ENCODE results near the gene RPTOR. TPM values are rescaled to one million over a fixed set of nuclear protein-coding genes. Genes with fewer than 3 reads are reported as not detected.

The RPTOR gene
- total RNA-seq, 1 experiment from 2014 or later, result 25.1 TPM

GRCh38 chr17:80830020-80830780 is 285.6 kb downstream of the RPTOR start:
- Histone ChIP-seq H3K18ac (ENCODE audit: insufficient read length, low read depth, low read length) (no peak overlapping the region), H4K91ac (ENCODE audit: insufficient read length, low read depth, low read length) (no peak overlapping the region), H3K23ac (ENCODE audit: insufficient read length, low read depth, low read length) (no peak overlapping the region), H2AFZ (ENCODE audit: low read length) (no peak overlapping the region), H3K79me2 (ENCODE audit: insufficient read depth, low read length) (no peaks in the 10 kb centered on the region), H3K14ac (ENCODE audit: insufficient read depth, low read length) (no peak overlapping the region), H2BK120ac (ENCODE audit: low read depth, low read length, poor library complexity, severe bottlenecking) (no peak overlapping the region), H3K9ac (ENCODE audit: extremely low read depth, insufficient read length, low read length) (no peak overlapping the region), H4K5ac (ENCODE audit: insufficient read length, low read depth, low read length) (no peak overlapping the region), H2AK5ac (ENCODE audit: insufficient read length, low read length) (no peak overlapping the region), H3K27me3 (ENCODE audit: insufficient read depth, low read length) (no peaks in the 10 kb centered on the region), H2BK15ac (ENCODE audit: low read depth, low read length) (no peak overlapping the region), H3K4me2 (ENCODE audit: insufficient read depth, insufficient read length, low read length) (no peak overlapping the region), H2BK5ac (ENCODE audit: insufficient read length, low read length) (no peak overlapping the region), H3K23me2 (ENCODE audit: insufficient read length, low read depth, low read length, poor library complexity, severe bottlenecking) (no peaks in the 10 kb centered on the region), H3K9me3 (ENCODE audit: control insufficient read depth, low read depth, low read length) (no peaks in the 10 kb centered on the region), H4K20me1 (ENCODE audit: control insufficient read depth, insufficient read depth, insufficient read length) (peaks cover 3% of the 10 kb centered on the region), H3T11ph (ENCODE audit: low read length) (no peak overlapping the region), H2BK20ac (ENCODE audit: low read depth, low read length, poor library complexity, severe bottlenecking) (no peak overlapping the region), H3K4me1 (ENCODE audit: insufficient read depth, low read length) (peaks cover 9% of the 10 kb centered on the region; the same call in 1 of the 2 replicates), H3K4ac (ENCODE audit: low read depth, low read length) (no peak overlapping the region), H3K56ac (ENCODE audit: insufficient read length, low read depth, low read length) (no peak overlapping the region), H2BK12ac (ENCODE audit: insufficient read length, low read depth, low read length) (no peak overlapping the region), H3K27ac (ENCODE audit: insufficient read length, low read depth, low read length) (no peak overlapping the region), H4K8ac (replicated peaks; ENCODE audit: insufficient read length, low read depth, low read length) (no peak overlapping the region), H3K79me1 (ENCODE audit: insufficient read depth, low read depth, low read length, poor library complexity, severe bottlenecking) (no peaks in the 10 kb centered on the region)
- Mint-ChIP-seq H3K4me1 (peaks cover 50% of the 10 kb centered on the region in 2 experiments), H3K27me3 (ENCODE audit: low read depth) (peaks cover 30% of the 10 kb centered on the region), H3K4me3 (no peak overlapping the region), H3K9me3 (no peaks in the 10 kb centered on the region; a peak in 1 of 5 replicates), H3K27ac (peak overlapping the region in 1 of 3 experiments; percentile 68; a peak in 2 of 7 replicates), H3K36me3 (ENCODE audit: insufficient read depth in 1 of 3, low read depth in 3 of 3) (peaks cover 0 to 2% (median 2%) of the 10 kb centered on the region in 3 experiments; a peak in 3 of 7 replicates)
- no peak for DNase-seq
- TF ChIP-seq CTCF (conservative IDR thresholded peaks at IDR 0.05), result no peak
- WGBS (ENCODE audit: extremely low coverage, insufficient read length, low lambda C conversion rate), result no CpG with 5 or more reads among the region's 27 CpGs

Measured in H9 (cell line).